ENCODE results near the gene ACSL6.

- TF ChIP-seq CTCF (IDR thresholded peaks at IDR 0.05): no peak
- TF ChIP-seq EZH2phosphoT487 (IDR thresholded peaks at IDR 0.05): no peak
Observed at GRCh38 chr5:131990716-131991115, 20.7 kb downstream of the ACSL6 start.

Data from neural progenitor cell (in vitro differentiated cells).